ENCODE measurements around the gene CDK8. TPM values are rescaled to one million over a fixed set of nuclear protein-coding genes. Genes with fewer than 3 reads are reported as not detected.

The CDK8 gene
- total and polyA plus RNA-seq, 9 of the 15 experiments (the other 6 are each of a cell fraction or from before 2014, with no cell fraction given), result 11.3 to 33.7 (median 20.3) TPM

GRCh38 chr13:26221721-26222519, 32.0 kb upstream of the CDK8 start, which contains the start of gene RNF6 (continued):
- TF ChIP-seq MGA (IDR thresholded peaks at IDR 0.05) (peak; percentile 43), NEUROD1 (IDR thresholded peaks at IDR 0.05; ENCODE audit: borderline replicate concordance, low read depth, low read length, partially characterized antibody) (peak; percentile 56), YY1 (IDR thresholded peaks at IDR 0.05; ENCODE audit: borderline replicate concordance in 1 of 3, control insufficient read depth in 1 of 3, extremely low read depth in 1 of 3, insufficient read depth in 3 of 3, insufficient read length in 1 of 3, insufficient replicate concordance in 2 of 3, low read depth in 1 of 3, low read length in 2 of 3) (peak in 2 of 3 experiments; percentile 56 to 81), ZNF431 (CRISPR knock-in tag; IDR thresholded peaks at IDR 0.05) (0 out of 2 replicates have a peak, but pooled peaks have one; percentile 32), MAX (CRISPR knock-in tag; IDR thresholded peaks at IDR 0.05) (peak; percentile 31), HDAC1 (IDR thresholded peaks at IDR 0.05) (peak in 1 of 2 experiments; percentile 27; a peak in 1 of 4 replicates), KLF1 (tag; IDR thresholded peaks at IDR 0.05) (peak; percentile 42; the same call in 1 of the 2 replicates), RFX1 (IDR thresholded peaks at IDR 0.05) (peak; percentile 61), GTF2B (IDR thresholded peaks at IDR 0.05; ENCODE audit: extremely low read depth, insufficient read length) (peak; percentile 23), STAG1 (CRISPR knock-in tag; IDR thresholded peaks at IDR 0.05; ENCODE audit: borderline replicate concordance) (no peak), SMARCA5 (IDR thresholded peaks at IDR 0.05) (no peak), ARID3B (CRISPR knock-in tag; IDR thresholded peaks at IDR 0.05; ENCODE audit: borderline replicate concordance) (no peak)

Measured in K562 (cell line).